Hypothalamus (tissue), 51 donors: ENCODE results near the gene CERKL.

Experiments
- DNase-seq, 51 donors: peaks; one replicate each; lab custom pipeline; 2025; lab: John Stamatoyannopoulos, UW

Gene CERKL

GRCh38 chr2:181581534-181581933 lies 75.4 kb downstream of the CERKL start:
- DNase-seq, result no peak

- DNase-seq, result no peak
Measured at GRCh38 chr2:181578829-181579228, 78.1 kb downstream of the CERKL start.

DNA sequence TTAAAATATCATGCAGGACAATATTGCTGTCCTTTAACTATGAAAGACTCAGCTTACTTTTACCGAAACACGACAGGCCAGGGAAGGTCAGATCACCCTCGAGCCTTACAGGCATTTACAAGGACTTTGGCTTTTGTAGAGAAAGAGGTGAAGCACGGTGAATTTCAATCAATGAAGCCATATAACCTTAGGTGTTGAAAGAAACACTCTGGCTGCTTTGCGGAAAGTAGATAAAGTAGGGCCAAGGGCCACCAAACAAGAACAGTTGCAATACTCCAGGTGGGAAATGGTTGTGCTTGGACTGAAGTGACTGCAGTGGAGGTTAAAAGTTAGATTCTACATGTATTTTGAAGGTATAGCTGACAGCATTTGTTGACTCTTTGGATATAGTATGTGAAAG lies 80.5 kb downstream of the CERKL start:
- no peak for DNase-seq

DNA sequence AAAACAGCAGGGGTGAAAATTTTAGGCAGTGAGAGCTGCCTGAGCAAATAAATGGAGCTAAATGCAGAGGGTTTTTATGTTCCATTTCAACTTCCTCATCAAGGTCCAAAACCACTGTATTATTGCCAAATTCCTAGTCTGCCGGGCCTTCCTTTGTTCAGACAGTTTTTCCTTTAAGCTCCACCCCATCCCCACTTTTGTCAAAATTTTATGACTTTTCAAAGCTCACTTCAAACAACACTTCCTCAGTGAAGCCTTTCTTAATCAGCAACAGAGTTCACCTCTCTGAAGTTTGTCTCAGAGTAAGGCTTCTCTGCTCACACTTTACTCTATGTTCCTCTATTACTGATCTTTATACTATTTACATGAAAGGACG lies 81.3 kb downstream of the CERKL start:
- DNase-seq, result no peak

GRCh38 chr2:181575024-181575649 lies 81.8 kb downstream of the CERKL start:
- no peak for DNase-seq

GRCh38 chr2:181574321-181574720 lies 82.6 kb downstream of the CERKL start:
- no peak for DNase-seq

DNA sequence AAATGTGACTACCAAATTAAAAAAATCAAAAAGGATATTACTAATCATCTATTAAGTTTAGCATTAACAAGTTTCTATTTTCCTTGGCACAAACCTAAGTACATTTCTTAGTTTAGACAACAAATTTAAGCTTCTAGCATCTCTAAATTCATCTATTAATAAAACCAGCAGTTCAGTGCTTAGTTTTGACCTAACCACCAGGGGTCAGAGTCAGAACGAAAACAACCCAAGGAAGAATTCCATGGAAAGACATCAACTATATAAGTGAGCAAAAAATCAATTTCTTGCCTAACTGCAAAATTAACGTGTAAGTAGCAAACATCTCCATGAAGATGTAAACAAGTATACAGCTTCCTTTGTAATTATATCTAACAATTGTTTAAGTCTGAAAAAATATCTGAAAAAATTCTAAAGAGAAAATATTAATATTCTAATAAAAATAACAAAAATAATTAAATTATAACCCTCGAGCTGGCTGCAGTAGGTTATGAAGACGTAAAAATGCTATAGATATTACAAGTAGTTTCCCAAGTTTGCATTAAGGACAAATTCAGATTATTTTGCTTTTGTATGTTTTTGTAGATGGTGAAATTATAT lies 83.7 kb downstream of the CERKL start:
- peak in 1 of 51 donors; percentile 1 for DNase-seq

DNA sequence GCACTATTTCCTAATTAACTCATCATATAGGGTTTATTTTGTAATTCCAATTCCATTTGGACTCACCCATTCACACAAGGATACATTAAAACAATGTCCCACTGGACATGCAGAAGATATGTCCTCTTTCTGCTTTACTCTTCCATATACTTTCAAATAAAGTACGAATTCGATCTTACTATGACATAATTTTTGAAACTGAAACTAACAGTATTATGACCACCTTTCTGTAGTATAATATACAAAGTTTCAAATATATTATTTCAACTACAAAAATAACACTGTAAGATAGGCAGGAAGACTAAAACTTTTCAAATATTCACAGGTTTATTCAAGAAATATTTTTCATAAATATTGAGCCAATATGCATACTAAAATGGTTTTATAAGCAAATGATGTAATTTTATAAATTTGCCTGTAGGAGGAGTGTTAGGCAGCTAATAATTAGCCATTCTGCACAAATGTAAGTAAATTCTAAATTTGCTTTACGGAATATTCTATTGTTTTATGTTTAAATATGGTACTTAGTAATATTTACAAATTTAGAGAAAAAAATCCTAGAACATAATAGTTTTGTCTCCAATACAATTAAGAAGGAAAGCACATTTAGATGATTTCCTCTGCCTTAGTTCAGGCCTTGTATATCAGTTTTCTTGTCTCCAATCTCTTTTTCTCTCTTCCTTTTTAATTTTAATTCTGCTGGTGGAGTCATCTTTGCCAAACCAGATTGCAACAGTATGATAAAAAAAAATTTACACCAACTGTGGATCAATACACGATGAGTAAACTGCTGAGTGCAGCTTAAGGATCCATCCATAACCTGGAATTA lies 85.9 kb downstream of the CERKL start:
- DNase-seq, result no peak

DNA sequence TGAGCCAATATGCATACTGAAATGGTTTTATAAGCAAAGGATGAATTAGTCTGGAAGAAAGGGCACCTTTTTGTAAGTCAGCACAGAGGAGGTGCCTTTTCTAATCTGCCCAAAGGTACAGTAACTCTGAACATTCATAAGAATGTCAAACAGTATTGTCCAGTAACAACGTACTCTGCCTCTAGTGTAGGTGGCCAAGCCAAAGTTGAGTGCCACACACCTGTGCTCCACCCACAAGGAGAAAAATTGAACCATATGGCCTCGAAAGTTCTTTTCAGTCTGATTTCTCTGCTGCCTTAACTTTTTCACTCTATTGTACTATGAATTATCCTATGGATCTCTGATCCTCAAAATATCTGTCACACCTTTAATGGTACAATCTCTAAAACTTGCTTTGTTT lies 86.8 kb downstream of the CERKL start:
- no peak for DNase-seq

DNA sequence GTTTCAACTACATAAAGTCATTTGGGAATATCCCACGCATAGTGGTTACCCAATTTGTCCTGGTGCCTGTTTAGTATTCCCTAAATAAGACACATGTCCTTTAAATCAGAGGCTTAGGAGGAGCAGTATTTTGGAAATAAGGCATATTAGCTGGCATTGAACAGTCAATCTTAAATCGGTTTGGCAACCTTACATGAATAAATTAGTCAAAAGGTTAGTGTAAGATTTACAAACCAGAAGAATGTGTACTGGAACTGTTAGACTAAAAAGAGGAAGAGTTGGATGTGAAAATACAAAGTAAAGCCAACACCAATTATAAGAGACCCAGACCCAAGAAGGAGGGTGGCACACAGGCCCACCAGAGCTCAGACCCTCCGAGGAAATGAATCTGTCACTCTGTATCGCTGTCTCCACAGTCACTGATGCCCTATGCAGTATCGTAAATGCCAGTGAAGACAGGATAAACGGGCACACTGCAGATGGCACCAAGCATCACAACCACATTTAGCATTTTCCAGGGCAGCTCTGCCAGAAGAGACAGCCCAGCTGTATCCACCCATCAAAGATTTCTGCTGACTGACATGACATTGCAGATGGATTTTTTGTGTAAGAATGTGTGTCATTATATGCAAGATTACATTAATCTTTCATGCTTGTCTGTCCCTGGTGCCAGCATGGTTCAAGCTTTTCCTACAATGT lies 90.4 kb downstream of the CERKL start:
- DNase-seq, result no peak

DNA sequence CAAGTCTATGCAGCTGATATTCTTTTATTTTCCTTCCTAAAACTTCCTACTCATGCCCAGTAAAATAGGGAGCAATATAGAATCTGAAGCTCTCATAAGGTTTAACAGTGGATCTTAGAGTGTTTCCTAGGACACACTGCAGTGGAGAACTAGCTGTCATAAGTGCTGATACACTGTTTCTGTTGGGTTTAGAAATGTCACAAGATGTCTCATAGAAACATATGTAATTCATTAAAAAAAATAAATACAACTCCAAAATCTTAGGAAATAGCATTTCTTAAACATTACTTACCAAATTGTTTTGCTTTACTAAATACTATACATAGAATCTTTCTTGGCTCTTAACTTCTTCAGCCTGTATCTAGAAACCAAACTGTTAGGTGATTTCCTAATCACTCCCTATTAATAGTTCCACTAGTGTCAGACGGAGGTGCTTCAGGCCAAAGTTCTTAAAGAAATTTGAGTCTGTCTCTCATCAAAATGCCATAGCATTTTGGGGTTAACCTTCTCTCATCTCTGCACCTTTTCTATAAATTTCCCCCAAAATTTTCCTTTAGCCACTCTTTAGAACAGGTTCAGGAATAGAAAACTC lies 93.7 kb downstream of the CERKL start:
- DNase-seq, result no peak

DNA sequence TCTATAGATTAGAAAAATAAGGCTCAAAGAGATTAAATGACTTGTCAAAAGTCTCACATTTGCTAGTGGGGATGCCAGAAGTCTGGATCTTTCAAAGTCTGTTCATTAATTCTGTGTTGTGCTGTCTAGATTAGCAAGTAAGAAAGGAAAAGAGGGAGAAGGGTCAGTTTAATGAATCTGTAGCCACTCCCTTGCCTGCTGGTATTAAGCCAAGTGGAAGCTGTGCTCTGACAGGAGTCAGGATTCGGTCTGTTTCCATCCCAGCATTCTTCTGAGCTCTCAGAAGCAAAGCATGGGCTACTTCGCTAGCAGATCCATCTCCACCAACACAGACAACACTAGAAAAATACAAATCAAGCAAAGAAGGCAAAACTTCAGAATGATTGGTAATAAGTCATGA lies 98.5 kb downstream of the CERKL start:
- DNase-seq, result no peak

- no peak for DNase-seq
Measured at GRCh38 chr2:181554061-181554830, 102.7 kb downstream of the CERKL start.

DNA sequence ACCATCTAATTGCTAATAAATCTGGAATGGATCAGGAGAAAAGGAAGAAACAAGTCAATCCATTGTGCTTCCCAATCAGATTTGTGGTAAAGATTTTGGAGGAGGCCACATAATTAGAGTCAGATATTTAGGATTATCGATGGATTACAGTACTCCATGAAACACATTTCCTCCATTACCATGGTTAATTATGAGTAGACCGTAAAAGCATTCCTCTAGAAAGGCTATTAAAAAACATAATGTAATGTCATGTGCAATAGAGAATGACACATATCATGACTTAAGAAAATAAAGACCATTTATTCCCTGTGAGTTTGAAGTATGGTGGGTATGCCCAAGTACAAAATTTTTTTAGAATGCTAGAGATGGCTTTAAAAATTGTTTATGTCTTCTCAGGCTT lies 103.7 kb downstream of the CERKL start:
- no peak for DNase-seq

- no peak for DNase-seq
Measured at GRCh38 chr2:181552808-181553207, 104.1 kb downstream of the CERKL start.

- no peak for DNase-seq
Measured at GRCh38 chr2:181546086-181546485, 110.8 kb downstream of the CERKL start.

GRCh38 chr2:181542170-181542569 lies 114.7 kb downstream of the CERKL start:
- DNase-seq, result no peak

GRCh38 chr2:181540421-181540820 lies 116.5 kb downstream of the CERKL start:
- no peak for DNase-seq

GRCh38 chr2:181536730-181537129 lies 120.2 kb downstream of the CERKL start:
- no peak for DNase-seq

DNA sequence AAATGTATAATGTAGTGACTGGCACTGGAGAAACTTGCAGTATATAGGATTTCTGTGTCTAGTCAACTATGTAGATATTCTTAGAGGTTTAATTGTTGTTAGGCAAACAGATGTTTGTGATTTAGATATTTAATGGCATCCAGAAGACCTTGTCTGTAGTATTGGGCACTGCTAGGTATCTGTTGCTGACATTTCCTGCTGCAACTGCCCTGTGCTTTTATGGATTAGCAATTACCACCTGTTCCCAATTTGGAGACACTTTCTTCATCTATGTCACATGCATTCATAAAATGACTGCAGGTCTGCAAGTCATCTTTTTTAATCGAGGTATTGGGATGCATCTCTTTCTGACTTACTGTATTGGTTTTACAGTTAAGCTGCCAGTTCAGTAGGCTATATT lies 128.5 kb downstream of the CERKL start:
- DNase-seq, result no peak
